ENCODE results near the gene ZNF407.

Gene ZNF407

GRCh38 chr18:74796841-74797576, 199.3 kb downstream of the ZNF407 start:
- no peak for DNase-seq

GRCh38 chr18:74797577-74798151, 200.0 kb downstream of the ZNF407 start:
- no peak for DNase-seq

GRCh38 chr18:74799542-74799941, 201.9 kb downstream of the ZNF407 start:
- DNase-seq: no peak

- no peak for DNase-seq
Observed at GRCh38 chr18:74800098-74800497, 202.4 kb downstream of the ZNF407 start.

- no peak for DNase-seq
Observed at GRCh38 chr18:74803117-74803516, 205.4 kb downstream of the ZNF407 start.

- no peak for DNase-seq
Observed at GRCh38 chr18:74803769-74804168, 206.1 kb downstream of the ZNF407 start.

GRCh38 chr18:74804677-74805076, 207.0 kb downstream of the ZNF407 start:
- no peak for DNase-seq

- DNase-seq: no peak
Observed at GRCh38 chr18:74806073-74806472, 208.4 kb downstream of the ZNF407 start.

- no peak for DNase-seq
Observed at GRCh38 chr18:74806700-74807416, 209.2 kb downstream of the ZNF407 start.

GRCh38 chr18:74817576-74817975, 219.9 kb downstream of the ZNF407 start:
- DNase-seq: no peak

- no peak for DNase-seq
Observed at GRCh38 chr18:74818516-74819175, 221.0 kb downstream of the ZNF407 start.

- DNase-seq: no peak
Observed at GRCh38 chr18:74819433-74820059, 221.9 kb downstream of the ZNF407 start.

- no peak for DNase-seq
Observed at GRCh38 chr18:74820160-74820780, 222.6 kb downstream of the ZNF407 start.

- no peak for DNase-seq
Observed at GRCh38 chr18:74825460-74825859, 227.8 kb downstream of the ZNF407 start.

- no peak for DNase-seq
Observed at GRCh38 chr18:74826572-74826971, 228.9 kb downstream of the ZNF407 start.

GRCh38 chr18:74828200-74828599, 230.5 kb downstream of the ZNF407 start:
- no peak for DNase-seq

GRCh38 chr18:74831571-74832250, 234.0 kb downstream of the ZNF407 start:
- DNase-seq: no peak

GRCh38 chr18:74832381-74832780, 234.7 kb downstream of the ZNF407 start:
- DNase-seq: no peak

GRCh38 chr18:74832999-74833398, 235.3 kb downstream of the ZNF407 start:
- no peak for DNase-seq

GRCh38 chr18:74834424-74835309, 237.0 kb downstream of the ZNF407 start:
- no peak for DNase-seq

Measured in right forelimb (tissue), 1 donor.